HepG2 (cell line): Measurements from ENCODE around the gene GUCY1A2. TPM values are rescaled to one million over a fixed set of nuclear protein-coding genes. Genes with fewer than 3 reads are reported as not detected.

Source experiments
- ATAC-seq: fragments of 200-7000 bp; cut with Tn5 transposase; 3 replicates; pipeline ENCODE4 v1.9.1; 2020; ENCODE audit warnings: mild to moderate bottlenecking, moderate library complexity
- BruUV-seq: library from RNA; stranded (reverse); fragments of 400-500 nt; replicated peaks from 2 replicates; lab custom pipeline; 2021; lab: Mats Ljungman, UMichigan
- CTCF ChIA-PET: fragments of 300-600 bp; formaldehyde crosslinking; extraction: SDS; loops from one replicate; lab custom pipeline; 2021; ENCODE audit warnings: low total read pairs, inconsistent platforms, low intra/inter-chr PET ratio; lab: Yijun Ruan, JAX
- POLR2A ChIA-PET: fragments of 350-600 bp; sonication (Branson Sonifier 250); formaldehyde crosslinking; loops from one replicate; lab custom pipeline; 2020; ENCODE audit warnings: antibody characterized with exemption, inconsistent platforms; lab: Yijun Ruan, JAX
- DNase-seq: peaks from one replicate; pipeline ENCODE4 v3.0.0-alpha.2; 2015; ENCODE audit warnings: low spot score
- FAIRE-seq: peaks from 3 replicates; lab custom pipeline; 2011; peaks lifted over from hg19 to GRCh38; lab: Jason Lieb, UNC
- H2AFZ ChIP-seq: one replicate; pipeline ENCODE4 v1.6.1; 2011; ENCODE audit warnings: low read length, inconsistent platforms
- H3K27ac ChIP-seq: fragments of 300-600 bp; 3 replicates; pipeline ENCODE4 v1.8.0; 2011; ENCODE audit warnings: mixed run types, mild to moderate bottlenecking, mixed read lengths, low read length, inconsistent platforms; ENCODE audit not compliant: insufficient read depth; ENCODE audit errors: extremely low read length
- H3K27me3 ChIP-seq, 2 experiments: fragments of 200-600 bp in 1 of 2; 2 replicates in 1 of 2; 3 replicates in 1 of 2; pipeline versions ENCODE4 v1.6.0 to v1.8.0; 2011; ENCODE audit warnings: low read length in 2 of 2, mild to moderate bottlenecking in 2 of 2, moderate library complexity in 2 of 2, inconsistent platforms in 1 of 2; ENCODE audit not compliant: insufficient read depth in 2 of 2, control insufficient read depth in 1 of 2
- H3K36me3 ChIP-seq, 2 experiments: fragments of 200-600 bp in 1 of 2; replicated peaks in 1 of 2; 2 replicates in 1 of 2; 3 replicates in 1 of 2; pipeline versions ENCODE4 v1.5.1 to v1.8.0; 2011; ENCODE audit warnings: low read length in 2 of 2, inconsistent platforms in 1 of 2; ENCODE audit not compliant: insufficient read depth in 2 of 2, control insufficient read depth in 1 of 2
- H3K4me1 ChIP-seq: 2 replicates; pipeline ENCODE4 v1.5.1; 2012; ENCODE audit warnings: low read length, inconsistent platforms; ENCODE audit not compliant: insufficient read depth
- H3K4me2 ChIP-seq: 2 replicates; pipeline ENCODE4 v1.6.0; 2011; ENCODE audit warnings: low read depth, low read length, inconsistent platforms
- H3K4me3 ChIP-seq, 3 experiments: fragments of 200-600 bp in 1 of 3; sonication (generic), shearing (Covaris generic) in 1 of 3; replicated peaks in 1 of 3; 2 replicates each; pipeline ENCODE4 v1.5.1; 2011 to 2016; ENCODE audit warnings: low read length in 3 of 3, inconsistent platforms in 2 of 3, low read depth in 2 of 3, mild to moderate bottlenecking in 2 of 3, control low read depth in 1 of 3, mixed read lengths in 1 of 3; ENCODE audit not compliant: insufficient read depth in 1 of 3
- H3K79me2 ChIP-seq: one replicate; pipeline ENCODE4 v1.6.1; 2011; ENCODE audit warnings: low read length, inconsistent platforms; ENCODE audit not compliant: insufficient read depth
- H3K9ac ChIP-seq: 2 replicates; pipeline ENCODE4 v1.6.0; 2011; ENCODE audit warnings: mild to moderate bottlenecking, low read depth, low read length, inconsistent platforms; ENCODE audit not compliant: insufficient read depth
- H3K9me3 ChIP-seq: 2 replicates; pipeline ENCODE4 v1.5.1; 2012; ENCODE audit warnings: mild to moderate bottlenecking, low read length
- H4K20me1 ChIP-seq: 2 replicates; pipeline ENCODE4 v1.6.0; 2011; ENCODE audit warnings: inconsistent platforms, mild to moderate bottlenecking, low read length, moderate library complexity; ENCODE audit not compliant: insufficient read depth
- CAMTA2 ChIP-seq: sonication (generic); formaldehyde crosslinking; IDR thresholded peaks from 2 replicates; pipeline ENCODE4 v1.4.0; 2020; ENCODE audit warnings: mild to moderate bottlenecking, missing genetic modification reagents, borderline replicate concordance
- CHCHD3 ChIP-seq: sonication (generic); formaldehyde crosslinking; IDR thresholded peaks from 2 replicates; pipeline ENCODE4 v1.8.0; 2022; ENCODE audit warnings: mild to moderate bottlenecking, missing genetic modification reagents, moderate library complexity
- EHMT2 ChIP-seq: fragments of 200-600 bp; sonication (generic); IDR thresholded peaks from 2 replicates; pipeline ENCODE4 v1.7.0; 2017; ENCODE audit warnings: antibody characterized with exemption, low read depth, low read length, borderline replicate concordance
- GABPB1 ChIP-seq: IDR thresholded peaks from 2 replicates; pipeline ENCODE4 v1.6.1; 2016; ENCODE audit warnings: mild to moderate bottlenecking, missing genetic modification reagents, moderate library complexity, missing compliant biosample characterization
- KLF13 ChIP-seq: sonication (generic); formaldehyde crosslinking; IDR thresholded peaks from 2 replicates; pipeline ENCODE4 v1.4.0; 2020; ENCODE audit warnings: mild to moderate bottlenecking, missing genetic modification reagents
- KMT2B ChIP-seq: IDR thresholded peaks from 2 replicates; pipeline ENCODE4 v1.6.1; 2016; ENCODE audit warnings: missing genetic modification reagents, missing compliant biosample characterization
- PATZ1 ChIP-seq: sonication (generic); formaldehyde crosslinking; IDR thresholded peaks from 2 replicates; pipeline ENCODE4 v1.4.0; 2020; ENCODE audit warnings: missing genetic modification reagents
- PITX1 ChIP-seq: sonication (generic); formaldehyde crosslinking; IDR thresholded peaks from 2 replicates; pipeline ENCODE4 v1.5.1; 2020; ENCODE audit warnings: mild to moderate bottlenecking, missing genetic modification reagents
- RARG ChIP-seq: sonication (generic); formaldehyde crosslinking; IDR thresholded peaks from 2 replicates; pipeline ENCODE4 v1.4.0; 2020; ENCODE audit warnings: low read depth, mild to moderate bottlenecking, missing genetic modification reagents
- SALL1 ChIP-seq: sonication (generic); formaldehyde crosslinking; IDR thresholded peaks from 2 replicates; pipeline ENCODE4 v1.8.0; 2022; ENCODE audit warnings: mild to moderate bottlenecking, missing genetic modification reagents
- SALL2 ChIP-seq: sonication (generic); formaldehyde crosslinking; IDR thresholded peaks from 2 replicates; pipeline ENCODE4 v1.8.1; 2023; ENCODE audit warnings: mild to moderate bottlenecking, missing genetic modification reagents, inconsistent platforms
- SP5 ChIP-seq: IDR thresholded peaks from 2 replicates; pipeline ENCODE4 v1.6.1; 2016; ENCODE audit warnings: low read depth, borderline replicate concordance
- ZFP91 ChIP-seq: sonication (generic); formaldehyde crosslinking; IDR thresholded peaks from 2 replicates; pipeline ENCODE4 v1.9.0; 2022; ENCODE audit warnings: missing genetic modification reagents, mild to moderate bottlenecking, borderline replicate concordance
- ZNF253 ChIP-seq: sonication (generic); formaldehyde crosslinking; IDR thresholded peaks from 2 replicates; pipeline ENCODE4 v1.8.0; 2022; ENCODE audit warnings: mild to moderate bottlenecking, missing genetic modification reagents, borderline replicate concordance
- ZNF292 ChIP-seq: sonication (generic); formaldehyde crosslinking; IDR thresholded peaks from 2 replicates; pipeline ENCODE4 v1.8.1; 2022; ENCODE audit warnings: mild to moderate bottlenecking, low read depth, missing genetic modification reagents, borderline replicate concordance
- ZNF543 ChIP-seq: sonication (generic); formaldehyde crosslinking; IDR thresholded peaks from 2 replicates; pipeline ENCODE4 v1.4.0; 2020; ENCODE audit warnings: mild to moderate bottlenecking, missing genetic modification reagents
- ZNF558 ChIP-seq: sonication (generic); formaldehyde crosslinking; IDR thresholded peaks from 2 replicates; pipeline ENCODE4 v1.9.0; 2022; ENCODE audit warnings: mild to moderate bottlenecking, missing genetic modification reagents, borderline replicate concordance
- ZNF850 ChIP-seq: sonication (generic); formaldehyde crosslinking; conservative IDR thresholded peaks from 2 replicates; pipeline ENCODE4 v1.9.0; 2021; ENCODE audit warnings: mild to moderate bottlenecking, missing genetic modification reagents
- in situ Hi-C: cut with HindIII; loops from 2 replicates; pipeline ENCODE4 v1.10.0; 2017; ENCODE audit warnings: low pct_unique_long_range_greater_than_20kb; ENCODE audit not compliant: extremely low pct_ligation_motif_present
- intact Hi-C: fragments of 100-400 bp; cut with micrococcal nuclease; formaldehyde crosslinking; loops from one replicate; pipeline ENCODE4 v1.10.0; 2022; ENCODE audit not compliant: unreplicated experiment
- polyA plus RNA-seq, 8 experiments: library from polyadenylated mRNA; depleted of rRNA in 3 of 8; stranded (reverse) in 7 of 8; unstranded in 1 of 8; fragments of >200 nt; fragmentation: Illumina TruSeq in 4 of 8; extraction: Trizol in 4 of 8; gene quantifications; 2 replicates each; pipeline versions ENCODE4 v1.2.1 to v1.2.3, GENCODE V29; 2011 to 2016; ENCODE audit warnings: low read depth in 4 of 8, missing spikeins in 1 of 8, mixed read lengths in 1 of 8; ENCODE audit not compliant: insufficient read depth in 1 of 8
- total RNA-seq, 5 experiments: library from RNA; depleted of rRNA; stranded (reverse); fragments of >200 nt; fragmentation: Illumina TruSeq; extraction: Trizol; gene quantifications; 2 replicates each; pipeline ENCODE4 v1.2.3, GENCODE V29; 2016; ENCODE audit warnings: low read depth in 1 of 5
- TF ChIP-seq, protein P1 (sequence below): sonication (generic); formaldehyde crosslinking; IDR thresholded peaks from 2 replicates; pipeline ENCODE4 v1.5.1; 2020; ENCODE audit warnings: missing genetic modification reagents, mild to moderate bottlenecking, borderline replicate concordance

GUCY1A2 gene
- total and polyA plus RNA-seq, 2 of the 13 experiments (the other 11 are each of a cell fraction or from before 2014, with no cell fraction given), result 0.01 to 0.07 TPM

DNA sequence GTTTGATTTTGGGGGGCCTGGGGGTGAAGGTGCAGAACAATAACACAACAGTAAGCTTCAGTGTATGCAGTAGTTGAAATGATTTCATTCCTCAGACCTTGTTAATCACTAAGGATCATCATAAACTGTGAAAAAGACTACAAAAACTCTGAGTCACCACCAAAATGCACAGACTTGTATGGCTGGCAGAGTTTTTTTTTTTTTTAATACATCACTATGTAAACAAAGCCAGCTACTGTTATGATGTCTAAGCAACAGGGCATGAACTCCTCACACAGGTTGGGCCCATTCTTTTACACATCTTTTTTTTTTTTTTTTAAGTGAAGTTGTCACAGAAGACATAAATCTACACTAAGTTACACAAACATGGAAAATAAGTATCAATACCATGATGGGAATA is 311.9 kb downstream of the GUCY1A2 start:
- Histone ChIP-seq H3K9me3 (no peaks in the 10 kb centered on the region), H4K20me1 (no peaks in the 10 kb centered on the region), H2AFZ (no peak overlapping the region), H3K36me3 (no peaks in the 10 kb centered on the region), H3K4me2 (no peak overlapping the region), H3K27me3 (no peaks in the 10 kb centered on the region), H3K4me1 (no peaks in the 10 kb centered on the region), H3K79me2 (no peaks in the 10 kb centered on the region), H3K4me3 (no peak overlapping the region), H3K9ac (no peak overlapping the region), H3K27ac (no peak overlapping the region)
- FAIRE-seq, result no peak
- CTCF ChIA-PET, result no interaction called here
- no TSS peak for BruUV-seq
- in situ Hi-C loops (no loop called here), intact Hi-C loops (no loop called here)
- POLR2A ChIA-PET, result no interaction called here
- no peak for DNase-seq
- TF ChIP-seq ZNF253 (CRISPR knock-in tag) (no peak), SALL1 (CRISPR knock-in tag) (no peak), GABPB1 (CRISPR knock-in tag) (no peak), ZNF850 (CRISPR knock-in tag) (no peak), CAMTA2 (CRISPR knock-in tag) (no peak), PITX1 (no peak), ZFP91 (CRISPR knock-in tag) (no peak), ZNF292 (CRISPR knock-in tag) (no peak), ZNF558 (CRISPR knock-in tag) (no peak), KLF13 (CRISPR knock-in tag) (no peak), PATZ1 (CRISPR knock-in tag) (no peak), EHMT2 (no peak), KMT2B (CRISPR knock-in tag) (no peak), RARG (CRISPR knock-in tag) (no peak), SP5 (no peak), CHCHD3 (no peak), ZNF543 (CRISPR knock-in tag) (no peak), SALL2 (CRISPR knock-in tag) (no peak)
- TF ChIP-seq, protein P1, sequence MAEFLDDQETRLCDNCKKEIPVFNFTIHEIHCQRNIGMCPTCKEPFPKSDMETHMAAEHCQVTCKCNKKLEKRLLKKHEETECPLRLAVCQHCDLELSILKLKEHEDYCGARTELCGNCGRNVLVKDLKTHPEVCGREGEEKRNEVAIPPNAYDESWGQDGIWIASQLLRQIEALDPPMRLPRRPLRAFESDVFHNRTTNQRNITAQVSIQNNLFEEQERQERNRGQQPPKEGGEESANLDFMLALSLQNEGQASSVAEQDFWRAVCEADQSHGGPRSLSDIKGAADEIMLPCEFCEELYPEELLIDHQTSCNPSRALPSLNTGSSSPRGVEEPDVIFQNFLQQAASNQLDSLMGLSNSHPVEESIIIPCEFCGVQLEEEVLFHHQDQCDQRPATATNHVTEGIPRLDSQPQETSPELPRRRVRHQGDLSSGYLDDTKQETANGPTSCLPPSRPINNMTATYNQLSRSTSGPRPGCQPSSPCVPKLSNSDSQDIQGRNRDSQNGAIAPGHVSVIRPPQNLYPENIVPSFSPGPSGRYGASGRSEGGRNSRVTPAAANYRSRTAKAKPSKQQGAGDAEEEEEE (CRISPR knock-in tag), result no peak
- no peak for ATAC-seq
